ENCODE data around the gene CADM2. TPM values are rescaled to one million over a fixed set of nuclear protein-coding genes. Genes with fewer than 3 reads are reported as not detected.

Gene CADM2
- total RNA-seq, 4 donors from 2014 or later, result 15.6 to 51.8 (median 37.4) TPM

DNA sequence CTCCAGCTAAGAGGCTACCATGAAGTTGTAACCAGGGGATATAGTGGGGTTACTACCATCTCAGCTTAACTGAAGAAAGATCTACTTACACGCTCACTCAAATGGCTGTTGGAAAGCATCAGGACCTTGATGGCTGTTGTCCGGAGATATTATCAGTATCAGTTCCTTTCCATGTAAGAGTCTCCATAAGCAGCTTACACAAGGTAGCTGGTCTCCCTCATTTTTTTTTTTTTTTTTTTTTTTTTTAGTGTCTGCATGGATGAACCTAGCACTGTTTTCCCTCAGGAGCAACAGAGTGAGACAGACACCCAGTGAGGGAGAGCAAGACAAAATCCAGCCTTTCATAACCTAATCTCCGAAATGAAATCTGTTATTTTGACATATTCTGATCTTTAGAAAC, 230.9 kb downstream of the CADM2 start:
- Histone ChIP-seq H3K4me3 (no peak overlapping the region), H3K27ac (no peak overlapping the region), H3K27me3 (no peaks in the 10 kb centered on the region), H3K36me3 (no peaks in the 10 kb centered on the region), H3K9me3 (no peaks in the 10 kb centered on the region), H3K4me1 (no peaks in the 10 kb centered on the region)
- TF ChIP-seq POLR2A (IDR thresholded peaks at IDR 0.05), result no peak
- TF ChIP-seq, protein P1, sequence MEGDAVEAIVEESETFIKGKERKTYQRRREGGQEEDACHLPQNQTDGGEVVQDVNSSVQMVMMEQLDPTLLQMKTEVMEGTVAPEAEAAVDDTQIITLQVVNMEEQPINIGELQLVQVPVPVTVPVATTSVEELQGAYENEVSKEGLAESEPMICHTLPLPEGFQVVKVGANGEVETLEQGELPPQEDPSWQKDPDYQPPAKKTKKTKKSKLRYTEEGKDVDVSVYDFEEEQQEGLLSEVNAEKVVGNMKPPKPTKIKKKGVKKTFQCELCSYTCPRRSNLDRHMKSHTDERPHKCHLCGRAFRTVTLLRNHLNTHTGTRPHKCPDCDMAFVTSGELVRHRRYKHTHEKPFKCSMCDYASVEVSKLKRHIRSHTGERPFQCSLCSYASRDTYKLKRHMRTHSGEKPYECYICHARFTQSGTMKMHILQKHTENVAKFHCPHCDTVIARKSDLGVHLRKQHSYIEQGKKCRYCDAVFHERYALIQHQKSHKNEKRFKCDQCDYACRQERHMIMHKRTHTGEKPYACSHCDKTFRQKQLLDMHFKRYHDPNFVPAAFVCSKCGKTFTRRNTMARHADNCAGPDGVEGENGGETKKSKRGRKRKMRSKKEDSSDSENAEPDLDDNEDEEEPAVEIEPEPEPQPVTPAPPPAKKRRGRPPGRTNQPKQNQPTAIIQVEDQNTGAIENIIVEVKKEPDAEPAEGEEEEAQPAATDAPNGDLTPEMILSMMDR (IDR thresholded peaks at IDR 0.05), result no peak
- TF ChIP-seq EP300 (IDR thresholded peaks at IDR 0.05), result no peak
- no peak for DNase-seq (ENCODE audit: low spot score in 2 of 2)
- 94 to 97% methylated on average over 3 of the region's 3 CpGs for whole genome bisulfite sequencing, 2 donors

GRCh38 chr3:85193565-85193964, 234.8 kb downstream of the CADM2 start:
- Histone ChIP-seq H3K4me3 (no peak overlapping the region), H3K27ac (no peak overlapping the region), H3K4me1 (no peaks in the 10 kb centered on the region), H3K36me3 (no peaks in the 10 kb centered on the region), H3K9me3 (no peaks in the 10 kb centered on the region), H3K27me3 (no peaks in the 10 kb centered on the region)
- TF ChIP-seq, protein P1 (IDR thresholded peaks at IDR 0.05), result no peak
- TF ChIP-seq POLR2A (IDR thresholded peaks at IDR 0.05) (no peak), EP300 (IDR thresholded peaks at IDR 0.05) (no peak)
- 75 to 87% methylated on average over 2 of the region's 2 CpGs for WGBS, 2 donors
- no peak for DNase-seq (ENCODE audit: low spot score in 2 of 2)

DNA sequence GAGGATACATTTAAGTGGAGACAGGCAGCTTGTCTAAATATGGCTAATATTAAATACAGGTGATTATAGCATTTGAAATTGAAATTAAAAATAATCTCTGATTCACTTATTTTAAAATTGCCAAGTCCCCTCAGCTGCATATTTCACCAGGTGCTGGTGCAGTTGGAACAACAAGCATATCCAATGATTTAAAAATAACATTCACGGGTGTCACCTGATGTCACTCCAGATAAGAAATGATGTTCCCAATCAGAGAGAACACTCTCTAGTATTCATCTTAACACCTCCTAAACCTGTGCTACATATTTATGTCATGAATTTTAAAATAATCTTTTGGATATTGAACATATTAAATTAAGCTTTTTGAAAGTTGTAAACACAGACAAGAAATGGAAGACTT, 249.9 kb downstream of the CADM2 start:
- no peak for DNase-seq (ENCODE audit: low spot score in 2 of 2)
- Histone ChIP-seq H3K4me1 (no peaks in the 10 kb centered on the region), H3K27ac (no peak overlapping the region), H3K27me3 (no peaks in the 10 kb centered on the region), H3K9me3 (peaks cover 0 to 2% (median 0%) of the 10 kb centered on the region in 4 donors), H3K36me3 (no peaks in the 10 kb centered on the region), H3K4me3 (no peak overlapping the region)
- 76% methylated on average over 1 of the region's 1 CpG for WGBS, 2 donors
- TF ChIP-seq EP300 (IDR thresholded peaks at IDR 0.05) (no peak), POLR2A (IDR thresholded peaks at IDR 0.05) (no peak)
- TF ChIP-seq, protein P1 (IDR thresholded peaks at IDR 0.05), result no peak

DNA sequence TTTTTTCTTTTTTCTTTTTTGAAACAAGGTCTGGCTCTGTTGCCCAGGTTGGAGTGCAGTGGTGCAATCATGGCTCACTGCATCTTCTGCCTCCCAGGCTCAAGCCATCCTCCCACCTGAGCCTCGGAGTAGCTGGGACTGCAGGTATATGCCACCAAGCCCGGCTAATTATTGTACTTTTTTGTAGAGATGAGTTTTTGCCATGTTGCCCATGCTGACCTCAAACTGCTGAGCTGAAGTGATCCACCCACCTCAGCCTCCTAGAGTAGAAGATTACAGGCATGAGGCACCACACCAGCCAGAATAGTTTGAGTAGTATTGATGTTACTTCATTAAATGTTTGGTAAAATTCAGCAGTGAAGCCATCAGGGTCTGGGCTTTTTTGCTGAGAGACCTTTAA, 251.8 kb downstream of the CADM2 start:
- Histone ChIP-seq H3K4me3 (no peak overlapping the region), H3K36me3 (no peaks in the 10 kb centered on the region), H3K9me3 (peaks cover 0 to 13% (median 0%) of the 10 kb centered on the region in 4 donors), H3K27ac (no peak overlapping the region), H3K4me1 (no peaks in the 10 kb centered on the region), H3K27me3 (no peaks in the 10 kb centered on the region)
- TF ChIP-seq, protein P1 (IDR thresholded peaks at IDR 0.05), result no peak
- TF ChIP-seq POLR2A (IDR thresholded peaks at IDR 0.05) (no peak), EP300 (IDR thresholded peaks at IDR 0.05) (no peak)
- no peak for DNase-seq (ENCODE audit: low spot score in 2 of 2)
- WGBS, 2 donors, result 80 to 89% methylated on average over 2 of the region's 2 CpGs

DNA sequence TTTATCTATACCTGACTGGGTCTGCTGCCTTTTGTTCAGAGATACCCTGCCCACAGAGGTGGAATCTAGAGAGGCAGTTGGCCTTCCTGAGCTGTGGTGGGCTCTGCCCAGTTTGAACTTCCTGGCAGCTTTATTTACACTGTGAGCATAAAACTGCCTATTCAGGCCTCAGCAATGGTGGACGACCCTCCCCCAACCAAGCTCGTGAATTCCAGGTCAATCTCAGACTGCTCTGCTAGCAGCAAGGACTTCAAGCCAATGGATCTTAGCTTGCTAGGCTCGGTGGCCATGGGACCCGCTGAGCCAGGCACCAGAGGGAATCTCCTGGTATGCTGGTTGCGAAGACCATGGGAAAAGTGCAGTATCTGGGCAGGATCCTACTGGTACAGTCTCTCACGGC, 270.2 kb downstream of the CADM2 start:
- H3K27ac ChIP-seq, result no peak overlapping the region
- H3K9me3 ChIP-seq, result no peaks in the 10 kb centered on the region
- H3K4me1 ChIP-seq, result no peaks in the 10 kb centered on the region
- DNase-seq (ENCODE audit: low spot score in 2 of 2), result no peak
- H3K27me3 ChIP-seq, result no peaks in the 10 kb centered on the region
- H3K4me3 ChIP-seq, result no peak overlapping the region
- TF ChIP-seq EP300 (IDR thresholded peaks at IDR 0.05), result no peak
- TF ChIP-seq, protein P1 (IDR thresholded peaks at IDR 0.05), result no peak
- TF ChIP-seq POLR2A (IDR thresholded peaks at IDR 0.05), result no peak
- H3K36me3 ChIP-seq, result no peaks in the 10 kb centered on the region
- WGBS, 2 donors, result 69 to 71% methylated on average over 6 of the region's 6 CpGs
